Measurements from ENCODE around the gene IRF9. TPM values are rescaled to one million over a fixed set of nuclear protein-coding genes. Genes with fewer than 3 reads are reported as not detected.
A peak's percentile ranks its signal among the peaks of the same experiment; 100 is the strongest.

Gene IRF9
- total RNA-seq, 1 donor from 2014 or later = 42.9 TPM

DNA sequence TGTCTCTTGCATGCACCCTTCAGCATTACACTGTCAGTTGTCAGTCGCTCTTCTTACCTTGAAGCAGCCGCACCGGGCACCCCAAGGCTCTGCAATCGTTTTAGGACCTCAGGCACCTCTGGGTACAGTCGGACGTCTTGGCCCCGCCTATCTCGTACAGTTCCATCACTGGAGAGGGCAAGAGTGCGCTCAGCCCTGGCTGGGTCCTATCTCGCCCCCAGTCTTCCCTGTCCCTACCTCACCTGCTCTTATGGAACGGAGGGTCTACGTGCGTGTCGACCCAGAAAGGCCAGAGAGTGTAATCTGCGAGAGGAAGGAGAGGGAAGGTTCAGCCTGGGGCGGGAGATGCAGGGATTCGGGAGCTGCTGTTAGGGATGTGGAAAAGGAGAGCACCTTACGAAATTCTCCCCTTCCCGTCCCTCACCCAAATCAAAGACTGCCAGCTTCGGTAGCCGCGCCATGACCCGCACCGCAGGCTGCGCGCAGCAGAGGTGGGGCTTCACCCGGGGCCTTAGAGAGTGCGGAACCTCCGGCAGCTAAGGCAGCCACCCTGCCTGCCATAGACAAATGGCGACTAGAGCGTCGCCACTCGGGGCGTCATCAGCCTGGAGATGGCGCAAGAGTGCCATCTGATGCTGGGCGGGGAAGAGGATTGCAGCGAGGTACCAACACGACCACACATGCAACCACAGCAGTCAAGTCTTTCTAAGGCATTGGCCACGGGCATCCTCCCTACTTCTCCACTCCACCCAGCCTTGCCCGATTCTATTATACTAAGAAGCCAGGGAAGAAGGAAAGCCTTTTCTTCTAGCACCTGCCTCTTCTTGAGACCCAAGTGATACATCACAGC lies 54.7 kb downstream of the IRF9 start, which contains the start of gene MDP1:
Gene MDP1, minus strand, starts transcription at position 572 of the 850 bp plus-strand sequence. Its CDS starts 111 bp downstream, at position 461.
- DNase-seq (ENCODE audit: low read depth in 2 of 2) = peak; percentile 93

Other genes with a start within 250 kb of the IRF9 start
- 42.7 and 43.4 TPM in 2 replicates for gene DHRS4, start 207.5 kb upstream of the IRF9 start, total RNA-seq
- gene DHRS4L2, start 172.3 kb upstream of the IRF9 start, total RNA-seq = 9.4 and 9.5 TPM in 2 replicates
- under 0.01 TPM in 1 of 2 replicates, not detected in the other for gene CARMIL3, start 109.3 kb upstream of the IRF9 start, total RNA-seq
- gene CPNE6, start 89.7 kb upstream of the IRF9 start, total RNA-seq = not detected in 2 replicates
- 7.6 and 9.7 TPM in 2 replicates for gene PCK2, start 67.0 kb upstream of the IRF9 start, total RNA-seq
- 59.9 and 77.8 TPM in 2 replicates for gene DCAF11, start 46.5 kb upstream of the IRF9 start, total RNA-seq
- gene NRL, start 46.3 kb upstream of the IRF9 start, total RNA-seq = 1.1 and 1.6 TPM in 2 replicates
- 0.20 and 0.44 TPM in 2 replicates for gene FITM1, start 30.6 kb upstream of the IRF9 start, total RNA-seq
- gene PSME1, start 25.1 kb upstream of the IRF9 start, total RNA-seq = 114 TPM in 2 replicates
- gene EMC9, start 19.7 kb upstream of the IRF9 start, total RNA-seq = 13.9 and 20.4 TPM in 2 replicates
- 114 and 139 TPM in 2 replicates for gene PSME2, start 14.7 kb upstream of the IRF9 start, total RNA-seq
- 21.1 and 23.2 TPM in 2 replicates for gene RNF31, start 13.8 kb upstream of the IRF9 start, total RNA-seq
- 1.1 and 1.2 TPM in 2 replicates for gene REC8, start 10.8 kb downstream of the IRF9 start, total RNA-seq
- 24.4 and 25.7 TPM in 2 replicates for gene IPO4, start 27.6 kb downstream of the IRF9 start, total RNA-seq
- gene TM9SF1, start 34.2 kb downstream of the IRF9 start, total RNA-seq = 30.5 and 46.2 TPM in 2 replicates
- gene TSSK4, start 44.4 kb downstream of the IRF9 start, total RNA-seq = not detected in 2 replicates
- 12.2 and 16.3 TPM in 2 replicates for gene CHMP4A, start 52.2 kb downstream of the IRF9 start, total RNA-seq
- 8.3 and 13.7 TPM in 2 replicates for gene MDP1, start 54.8 kb downstream of the IRF9 start, total RNA-seq
- gene NEDD8, start 71.1 kb downstream of the IRF9 start, total RNA-seq = 193 and 210 TPM in 2 replicates
- 87.6 and 109 TPM in 2 replicates for gene GMPR2, start 71.7 kb downstream of the IRF9 start, total RNA-seq
- gene TINF2, start 81.4 kb downstream of the IRF9 start, total RNA-seq = 34.9 and 63.5 TPM in 2 replicates
- gene TGM1, start 101.9 kb downstream of the IRF9 start, total RNA-seq = under 0.01 and 0.20 TPM in 2 replicates
- gene RABGGTA, start 110.3 kb downstream of the IRF9 start, total RNA-seq = 11.8 and 17.3 TPM in 2 replicates
- gene DHRS1, start 138.5 kb downstream of the IRF9 start, total RNA-seq = 6.3 and 8.7 TPM in 2 replicates
- 15.7 and 20.4 TPM in 2 replicates for gene NOP9, start 138.6 kb downstream of the IRF9 start, total RNA-seq
- 1.3 and 2.6 TPM in 2 replicates for gene CIDEB, start 146.7 kb downstream of the IRF9 start, total RNA-seq
- gene LTB4R2, start 148.9 kb downstream of the IRF9 start, total RNA-seq = 2.0 and 2.8 TPM in 2 replicates
- 2.0 and 2.2 TPM in 2 replicates for gene LTB4R, start 150.2 kb downstream of the IRF9 start, total RNA-seq
- gene ADCY4, start 173.8 kb downstream of the IRF9 start, total RNA-seq = 34.9 and 60.1 TPM in 2 replicates
- 0.60 and 0.65 TPM in 2 replicates for gene RIPK3, start 178.7 kb downstream of the IRF9 start, total RNA-seq
- 0.60 and 0.87 TPM in 2 replicates for gene NFATC4, start 206.9 kb downstream of the IRF9 start, total RNA-seq
- 1.4 and 4.1 TPM in 2 replicates for gene NYNRIN, start 237.7 kb downstream of the IRF9 start, total RNA-seq

All from lung microvascular endothelial cell (primary cell).